HG03342 (cell line): ENCODE results near the gene NEDD4L.

Experiments
- ATAC-seq: cut with Tn5 transposase; IDR thresholded peaks from one replicate; pipeline ENCODE4 v1.9.1; 2021; ENCODE audit warnings: mild to moderate bottlenecking, moderate library complexity; ENCODE audit not compliant: unreplicated experiment

The NEDD4L gene

GRCh38 chr18:58307441-58307840 is 263.4 kb downstream of the NEDD4L start:
- no peak for ATAC-seq

DNA sequence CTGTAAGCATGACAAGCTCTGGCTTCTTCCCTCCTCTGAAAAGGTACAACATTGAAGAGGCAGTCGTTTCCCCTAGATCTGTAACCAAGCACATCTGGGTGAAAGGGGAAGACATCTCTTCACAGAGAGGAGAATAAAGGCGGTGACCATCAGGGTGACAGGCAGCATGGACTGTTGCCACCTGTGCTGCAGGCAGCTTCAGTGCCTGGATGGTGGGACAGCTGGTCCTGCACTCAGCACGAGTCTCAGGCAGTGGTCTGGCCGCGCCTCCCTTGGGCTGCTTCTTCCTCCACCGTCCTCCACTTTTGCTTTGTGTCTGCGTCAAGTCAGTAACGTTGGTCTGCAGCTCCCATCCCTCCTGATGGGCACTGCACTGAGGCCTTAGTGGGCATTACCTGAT is 264.4 kb downstream of the NEDD4L start:
- no peak for ATAC-seq

DNA sequence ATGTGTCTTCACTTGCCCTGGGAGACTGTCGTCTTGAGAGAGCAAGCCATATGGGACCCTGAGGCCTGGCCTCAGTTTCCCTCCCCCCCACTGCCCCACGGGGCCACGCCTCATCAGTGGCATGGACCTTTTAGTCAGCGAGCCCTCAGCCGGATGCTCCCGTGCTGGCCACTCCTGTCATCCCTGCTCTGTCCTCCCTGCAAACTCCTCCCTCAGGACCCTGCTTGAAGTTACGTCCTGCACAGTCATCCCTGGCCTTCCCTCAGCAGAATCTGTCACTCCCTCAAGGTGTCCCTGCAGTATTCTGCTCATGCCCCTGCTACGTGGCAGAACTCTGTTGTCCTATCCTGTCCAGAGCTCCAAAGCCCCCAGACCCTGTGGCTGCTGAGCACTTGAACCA is 265.1 kb downstream of the NEDD4L start:
- no peak for ATAC-seq

DNA sequence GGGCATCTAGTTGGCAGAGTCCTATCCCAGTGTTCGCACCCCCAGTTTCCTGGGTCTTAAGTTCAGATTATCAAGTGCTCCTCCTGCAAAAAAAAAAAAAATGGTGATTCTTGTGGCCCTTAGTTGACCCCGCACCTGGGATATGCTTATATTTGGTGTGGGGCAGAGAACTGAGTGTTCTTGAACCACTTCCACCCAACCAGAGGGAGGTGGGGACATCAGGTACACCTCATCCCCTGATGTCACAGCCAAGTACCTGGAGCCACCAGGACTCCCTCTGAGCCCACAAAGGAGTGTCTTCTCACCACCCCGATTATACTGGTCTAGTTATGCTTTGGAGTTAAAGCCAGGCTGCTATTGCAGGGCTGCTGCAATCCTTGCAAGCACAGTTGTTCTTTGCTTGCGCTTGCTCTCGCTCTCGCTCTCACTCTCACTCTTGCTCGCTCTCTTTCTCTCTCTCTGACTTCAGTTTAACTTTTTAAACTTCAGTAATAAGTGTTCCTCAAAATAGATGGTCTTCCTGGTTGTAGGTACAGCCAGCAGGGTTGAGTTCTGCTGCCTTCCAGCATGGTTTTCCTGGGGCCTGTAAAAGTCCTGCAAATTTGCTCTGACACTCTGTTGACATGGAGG is 265.7 kb downstream of the NEDD4L start:
- ATAC-seq = no peak

- no peak for ATAC-seq
Observed at GRCh38 chr18:58310517-58310916, 266.5 kb downstream of the NEDD4L start.

GRCh38 chr18:58311390-58311789 is 267.4 kb downstream of the NEDD4L start:
- no peak for ATAC-seq

DNA sequence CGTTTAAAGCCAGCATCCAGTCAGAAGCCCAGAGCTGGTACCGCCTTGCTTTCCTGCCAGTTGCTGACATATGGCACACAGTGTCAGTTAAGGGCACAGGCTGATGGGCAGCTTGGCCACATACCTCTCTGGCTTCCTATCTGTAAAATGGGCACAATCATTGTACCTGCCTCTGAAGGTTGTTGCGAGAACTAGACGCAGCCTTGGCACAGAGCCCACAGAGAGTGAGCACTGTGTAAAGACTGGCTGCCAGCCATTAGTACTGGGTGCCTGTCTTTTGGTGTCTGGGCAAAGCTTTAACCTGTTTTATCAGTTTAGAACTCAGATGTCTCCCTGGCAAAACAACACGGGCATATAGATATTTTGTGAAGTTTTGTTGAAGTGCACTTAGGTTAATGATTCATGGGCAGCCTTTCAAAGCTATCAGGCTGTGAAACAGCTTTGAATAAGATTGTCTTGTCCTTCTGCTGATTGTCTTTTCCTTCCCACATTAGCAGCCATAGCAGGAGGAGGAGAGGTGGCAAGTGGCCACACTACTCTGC is 269.5 kb downstream of the NEDD4L start:
- no peak for ATAC-seq

DNA sequence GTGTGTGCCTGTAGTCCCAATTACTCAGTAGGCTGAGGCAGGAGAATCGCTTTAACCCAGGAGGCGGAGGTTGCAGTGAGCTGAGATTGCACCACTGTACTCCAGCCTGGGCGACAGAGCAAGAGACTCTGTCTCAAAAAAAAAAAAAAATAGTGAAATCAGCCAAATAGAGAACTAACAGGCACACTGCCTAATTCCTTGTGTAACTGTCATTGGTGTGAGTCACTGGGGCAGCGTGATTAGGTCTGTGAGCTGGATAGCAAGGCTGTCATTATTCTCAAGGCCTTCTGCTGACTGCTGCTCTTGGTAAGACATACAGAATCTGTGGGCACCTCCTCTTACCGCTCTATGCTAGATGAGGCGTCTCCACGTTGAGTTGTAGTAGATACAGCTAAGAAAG is 270.3 kb downstream of the NEDD4L start:
- ATAC-seq = no peak

GRCh38 chr18:58315041-58315440 is 271.0 kb downstream of the NEDD4L start:
- no peak for ATAC-seq

- ATAC-seq = no peak
Observed at GRCh38 chr18:58315739-58316215, 271.8 kb downstream of the NEDD4L start.

- ATAC-seq = peak; percentile 49
Observed at GRCh38 chr18:58316396-58317342, 272.6 kb downstream of the NEDD4L start.

- no peak for ATAC-seq
Observed at GRCh38 chr18:58319719-58320118, 275.7 kb downstream of the NEDD4L start.

DNA sequence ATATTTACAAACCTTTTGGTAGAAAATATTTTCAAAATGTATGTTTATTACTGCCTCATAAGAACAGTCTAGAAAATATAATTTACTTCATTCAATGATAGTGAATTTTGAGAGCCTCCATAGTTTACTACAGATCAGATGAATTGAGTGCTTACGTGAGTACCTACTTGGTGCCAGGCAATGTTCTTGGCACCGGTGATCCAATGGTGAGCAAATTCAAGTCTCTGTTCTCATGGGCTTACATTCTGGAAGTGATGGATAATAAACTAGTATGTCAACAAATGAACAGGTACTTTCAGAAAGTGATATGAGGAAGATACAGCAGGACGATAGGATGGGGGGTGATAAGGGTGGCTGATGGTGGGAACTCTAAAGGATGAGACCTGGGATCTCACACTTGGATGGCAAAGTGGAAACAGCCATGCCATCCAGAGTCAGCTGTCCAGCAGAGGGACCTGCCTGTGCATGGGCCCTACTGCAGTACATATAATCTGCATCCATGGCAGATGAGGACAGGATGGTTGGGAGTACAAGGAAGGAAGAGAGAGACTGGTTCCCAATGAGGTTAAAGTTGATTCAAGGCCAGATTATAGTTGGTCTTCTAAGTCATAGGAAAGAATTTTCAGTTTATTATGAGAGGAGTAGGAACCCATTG is 277.0 kb downstream of the NEDD4L start:
- no peak for ATAC-seq

GRCh38 chr18:58321986-58322385 is 278.0 kb downstream of the NEDD4L start:
- ATAC-seq = no peak

- ATAC-seq = no peak
Observed at GRCh38 chr18:58322464-58322863, 278.4 kb downstream of the NEDD4L start.

DNA sequence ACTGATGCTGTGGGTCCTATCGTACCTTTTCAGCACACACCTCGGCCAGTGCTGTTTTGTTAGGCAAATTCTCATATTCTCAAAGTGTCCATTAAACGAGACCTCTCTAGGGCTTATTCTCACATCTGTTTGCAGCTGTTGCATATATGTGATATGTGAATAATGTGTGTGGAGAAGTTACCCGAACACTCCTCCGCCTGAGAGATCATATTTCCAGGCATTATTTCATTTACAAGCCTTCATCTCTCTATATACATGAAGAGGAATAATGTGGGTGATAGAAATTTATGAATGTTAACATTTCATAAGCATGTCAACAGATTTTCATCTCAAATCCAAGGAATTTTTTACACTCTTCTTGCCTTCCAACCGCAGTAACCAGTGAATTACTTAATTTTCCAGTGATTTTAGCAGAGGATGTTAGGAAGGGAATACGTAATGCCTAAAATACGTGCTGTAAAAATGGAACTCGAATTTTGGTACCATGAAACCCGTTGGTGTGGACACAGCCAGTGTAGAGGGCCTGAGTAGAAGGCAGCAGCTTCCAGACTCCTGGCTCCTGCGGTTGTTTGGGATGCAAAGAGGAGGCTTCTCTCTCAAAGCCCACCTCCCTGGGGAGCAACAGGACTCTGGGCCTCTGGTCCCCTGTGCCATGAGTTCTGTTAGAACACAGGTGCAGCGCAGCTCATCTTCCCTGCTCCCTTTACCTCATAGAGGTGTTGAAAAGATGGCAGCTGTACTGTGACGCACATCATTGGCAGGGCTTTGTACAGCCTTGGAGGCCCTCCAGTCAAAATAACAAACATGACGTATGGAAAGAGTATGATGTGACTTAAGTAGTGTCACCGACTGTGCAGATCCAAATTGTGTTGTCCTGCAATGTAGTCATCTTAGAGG is 280.1 kb downstream of the NEDD4L start:
- no peak for ATAC-seq

DNA sequence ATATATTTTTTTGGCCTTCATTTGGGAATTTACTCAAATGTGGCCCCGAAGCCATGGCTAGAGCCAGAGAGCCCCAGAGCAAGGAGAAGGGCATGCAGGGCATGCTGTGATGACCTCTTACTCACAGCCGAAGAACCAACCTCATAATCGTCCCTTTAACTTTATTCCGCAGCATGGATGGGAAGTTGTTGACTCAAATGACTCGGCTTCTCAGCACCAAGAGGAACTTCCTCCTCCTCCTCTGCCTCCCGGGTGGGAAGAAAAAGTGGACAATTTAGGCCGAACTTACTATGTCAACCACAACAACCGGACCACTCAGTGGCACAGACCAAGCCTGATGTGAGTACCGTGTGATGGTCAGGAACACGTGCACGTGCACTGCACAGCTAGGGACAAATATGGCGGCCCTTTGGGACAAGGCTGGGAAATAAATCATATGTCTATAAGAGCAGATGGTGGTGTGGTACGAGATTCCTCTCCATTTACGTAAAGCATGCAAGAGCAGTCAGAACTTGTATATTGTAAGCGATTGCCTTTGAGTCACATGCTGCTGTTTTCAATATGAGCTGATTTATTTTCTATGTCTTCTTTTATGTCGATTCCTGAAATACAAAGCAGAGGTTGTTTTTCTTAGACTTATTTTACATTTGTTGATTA is 280.9 kb downstream of the NEDD4L start:
- no peak for ATAC-seq

DNA sequence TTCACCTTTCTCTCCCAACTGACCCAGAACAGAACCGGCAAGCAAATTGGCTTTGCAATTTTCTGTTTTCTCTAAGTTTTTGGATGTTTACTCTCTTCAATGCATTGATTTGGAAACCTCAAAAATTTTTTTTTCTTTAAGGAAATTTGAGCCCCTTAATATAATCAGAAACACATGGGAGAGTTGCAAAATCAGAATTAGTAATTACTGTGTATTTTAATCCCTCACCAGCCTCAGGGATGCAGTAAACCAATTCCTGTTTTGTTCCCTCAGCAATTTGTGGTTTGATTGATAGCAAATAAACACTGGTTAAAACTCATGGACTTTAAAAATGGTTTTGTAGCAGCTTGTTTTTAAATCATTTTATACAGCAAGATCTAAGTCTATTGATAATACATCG is 281.5 kb downstream of the NEDD4L start:
- no peak for ATAC-seq

GRCh38 chr18:58334061-58334460 is 290.0 kb downstream of the NEDD4L start:
- ATAC-seq = no peak

DNA sequence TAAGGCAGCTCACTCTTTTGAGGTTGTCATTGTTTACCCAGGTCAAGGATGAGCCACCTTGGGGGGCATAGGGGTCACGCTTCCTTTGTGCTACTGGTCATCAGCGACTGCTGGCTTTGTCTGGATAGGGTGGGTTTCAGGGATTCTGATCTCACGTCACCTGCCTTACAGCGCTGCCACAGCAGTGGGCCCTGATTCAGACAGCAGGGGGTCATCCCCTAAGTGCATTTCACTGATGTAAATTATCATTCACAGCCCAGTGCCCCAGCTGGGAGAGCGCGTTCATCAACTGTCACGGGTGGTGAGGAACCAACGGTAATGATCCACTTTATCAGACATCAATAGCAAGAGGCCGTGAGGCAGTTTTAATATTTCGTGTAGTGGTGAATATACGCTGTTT is 291.2 kb downstream of the NEDD4L start:
- ATAC-seq = no peak
